HEK293T (cell line): ENCODE measurements around the gene SLFN11.

Source experiments
- CTCF ChIA-PET: fragments of 350-600 bp; formaldehyde crosslinking; extraction: SDS; loops from one replicate; lab custom pipeline; 2021; ENCODE audit warnings: antibody characterized with exemption, inconsistent platforms; lab: Yijun Ruan, JAX
- POLR2A ChIA-PET: fragments of 350-600 bp; formaldehyde crosslinking; extraction: SDS; loops from one replicate; lab custom pipeline; 2020; ENCODE audit warnings: antibody characterized with exemption, inconsistent platforms; lab: Yijun Ruan, JAX
- DNase-seq: peaks from one replicate; pipeline ENCODE4 v3.0.0; 2012; ENCODE audit warnings: mixed read lengths; ENCODE audit errors: extremely low spot score
- ARNT ChIP-seq: fragments of 450-650 bp; IDR thresholded peaks from 2 replicates; pipeline ENCODE4 v1.6.1; 2017; ENCODE audit warnings: mild to moderate bottlenecking
- BHLHE40 ChIP-seq: fragments of 450-650 bp; IDR thresholded peaks from 2 replicates; pipeline ENCODE4 v1.6.1; 2016; ENCODE audit warnings: mild to moderate bottlenecking, moderate library complexity, borderline replicate concordance
- CTBP1 ChIP-seq: fragments of 450-650 bp; IDR thresholded peaks from 2 replicates; pipeline ENCODE4 v1.6.1; 2016; ENCODE audit warnings: borderline replicate concordance
- ELF4 ChIP-seq: fragments of 450-650 bp; IDR thresholded peaks from 2 replicates; pipeline ENCODE4 v1.6.1; 2017; ENCODE audit warnings: antibody characterized with exemption
- FOXA1 ChIP-seq: fragments of 450-650 bp; IDR thresholded peaks from 2 replicates; pipeline ENCODE4 v1.6.1; 2016; ENCODE audit warnings: mild to moderate bottlenecking
- FOXK2 ChIP-seq: fragments of 450-650 bp; IDR thresholded peaks from 2 replicates; pipeline ENCODE4 v1.6.1; 2016; ENCODE audit warnings: mild to moderate bottlenecking
- FOXM1 ChIP-seq: fragments of 450-650 bp; IDR thresholded peaks from 2 replicates; pipeline ENCODE4 v1.6.1; 2017; ENCODE audit warnings: mild to moderate bottlenecking, borderline replicate concordance
- HDGF ChIP-seq: fragments of 450-650 bp; IDR thresholded peaks from 2 replicates; pipeline ENCODE4 v1.6.1; 2017; ENCODE audit warnings: antibody characterized with exemption, borderline replicate concordance
- L3MBTL2 ChIP-seq: fragments of 450-650 bp; conservative IDR thresholded peaks from 2 replicates; pipeline ENCODE4 v1.6.1; 2016; ENCODE audit warnings: mild to moderate bottlenecking
- LEF1 ChIP-seq: fragments of 450-650 bp; IDR thresholded peaks from 2 replicates; pipeline ENCODE4 v1.6.1; 2017; ENCODE audit warnings: mild to moderate bottlenecking, borderline replicate concordance
- NFRKB ChIP-seq: fragments of 450-650 bp; IDR thresholded peaks from 2 replicates; pipeline ENCODE4 v1.6.1; 2016; ENCODE audit warnings: mild to moderate bottlenecking, moderate library complexity
- PKNOX1 ChIP-seq: fragments of 450-650 bp; IDR thresholded peaks from 2 replicates; pipeline ENCODE4 v1.6.1; 2016
- SP1 ChIP-seq: fragments of 450-650 bp; IDR thresholded peaks from 2 replicates; pipeline ENCODE4 v1.6.1; 2017
- SUZ12 ChIP-seq: fragments of 450-650 bp; IDR thresholded peaks from 2 replicates; pipeline ENCODE4 v1.6.1; 2016; ENCODE audit warnings: mild to moderate bottlenecking
- TARDBP ChIP-seq: fragments of 450-650 bp; IDR thresholded peaks from 2 replicates; pipeline ENCODE4 v1.6.1; 2016
- ZNF384 ChIP-seq: fragments of 450-650 bp; IDR thresholded peaks from 2 replicates; pipeline ENCODE4 v1.6.1; 2016

Gene SLFN11

DNA sequence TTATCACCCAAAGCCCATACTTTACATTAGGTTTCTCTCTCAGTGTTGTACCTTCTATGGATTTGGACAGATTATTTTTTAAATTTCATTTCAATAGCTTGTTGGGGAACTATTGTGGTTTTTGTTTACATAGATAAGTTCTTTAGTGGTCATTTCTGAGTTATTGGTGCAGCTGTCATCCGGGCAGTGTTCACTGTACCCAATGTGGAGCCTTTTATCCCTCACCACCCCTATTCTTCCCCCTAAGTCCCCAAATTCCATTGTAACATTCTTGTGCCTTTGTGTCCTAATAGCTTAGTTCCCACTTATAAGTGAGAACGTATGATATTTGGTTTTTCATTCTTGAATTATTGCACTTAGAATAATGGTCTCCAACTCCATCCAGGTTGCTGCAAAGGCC, 57.5 kb downstream of the SLFN11 start:
- CTCF ChIA-PET: no interaction called here
- no peak for DNase-seq
- TF ChIP-seq ZNF384 (no peak), ELF4 (no peak), SUZ12 (no peak), L3MBTL2 (no peak), FOXK2 (no peak), LEF1 (no peak), FOXM1 (no peak), PKNOX1 (no peak), BHLHE40 (no peak), ARNT (no peak), NFRKB (no peak), HDGF (no peak), TARDBP (no peak), CTBP1 (no peak), SP1 (no peak)
- POLR2A ChIA-PET: no interaction called here

DNA sequence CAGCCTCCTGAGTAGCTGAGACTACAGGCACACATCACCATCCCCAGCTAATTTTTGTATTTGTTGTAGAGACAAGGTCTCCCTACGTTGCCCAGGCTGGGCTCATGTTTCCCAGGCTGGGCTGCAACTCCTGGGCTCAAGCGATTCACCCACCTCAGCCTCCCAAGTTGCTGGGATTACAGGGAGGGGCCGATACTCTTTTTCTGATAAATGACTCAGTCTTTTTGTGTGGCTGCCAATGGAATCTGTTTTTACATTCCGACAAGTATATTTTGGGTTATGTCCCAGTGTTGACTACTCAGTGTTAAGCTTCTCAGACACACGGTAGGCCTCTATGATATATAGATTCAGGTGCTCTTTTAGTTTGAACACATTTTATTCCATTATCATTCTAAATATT, 58.1 kb downstream of the SLFN11 start:
- no peak for DNase-seq
- TF ChIP-seq L3MBTL2: no peak
- no peak for TF ChIP-seq PKNOX1
- no peak for TF ChIP-seq ZNF384
- TF ChIP-seq FOXM1: no peak
- no peak for TF ChIP-seq CTBP1
- no peak for TF ChIP-seq NFRKB
- no peak for TF ChIP-seq TARDBP
- TF ChIP-seq ARNT: no peak
- TF ChIP-seq FOXK2: no peak
- no peak for TF ChIP-seq BHLHE40
- no peak for TF ChIP-seq HDGF
- TF ChIP-seq SUZ12: no peak
- TF ChIP-seq ELF4: no peak
- no peak for TF ChIP-seq FOXA1
- TF ChIP-seq SP1: no peak
- no peak for TF ChIP-seq LEF1
- POLR2A ChIA-PET: no interaction called here
- CTCF ChIA-PET: no interaction called here

DNA sequence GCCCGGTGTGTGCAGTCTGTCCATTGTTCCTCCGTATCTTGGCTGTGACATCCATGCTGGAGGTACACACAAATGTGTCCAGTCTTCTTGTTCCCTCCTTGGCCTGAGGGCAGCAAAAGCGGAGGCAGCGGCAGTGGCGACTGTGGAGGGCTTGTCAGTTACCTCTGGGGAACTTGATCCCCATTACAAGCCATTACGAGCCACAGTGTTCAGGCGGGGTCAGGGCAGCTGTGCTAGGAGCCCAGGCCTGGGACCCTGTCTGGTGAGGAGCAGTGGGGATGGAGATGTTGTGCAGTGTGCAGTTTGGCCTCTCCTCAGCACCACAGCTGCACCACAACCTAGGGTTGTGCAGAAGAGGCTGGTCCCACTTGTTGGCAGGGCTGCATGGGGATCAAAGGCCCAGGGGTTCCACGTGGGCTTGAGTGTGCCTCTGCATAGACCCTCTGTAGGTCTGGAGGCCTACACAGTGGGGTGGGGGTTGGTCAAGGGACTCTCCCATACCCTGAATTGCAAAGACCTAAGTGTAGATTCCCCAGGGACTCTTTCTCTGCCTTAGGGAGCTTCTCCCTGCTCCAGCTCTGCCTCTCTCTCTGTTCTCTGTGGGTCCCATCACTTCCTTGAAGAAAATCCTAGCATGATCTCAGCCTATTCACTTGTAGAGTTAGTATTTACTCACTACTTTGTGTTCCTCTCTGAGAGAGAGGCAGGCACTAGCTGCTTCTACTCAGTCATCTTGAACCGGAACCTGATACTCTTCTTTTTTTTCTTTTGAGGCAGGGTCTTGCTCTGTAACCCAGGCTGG, 58.8 kb downstream of the SLFN11 start:
- ChIA-PET CTCF (interaction anchor here (0.5 to 0.6 kb wide), 2 partner anchors 195 to 225 kb away, joined by 3 to 4 read pairs; no protein-coding TSS in a partner anchor), POLR2A (no interaction called here)
- TF ChIP-seq LEF1 (no peak), ZNF384 (no peak), BHLHE40 (no peak), L3MBTL2 (no peak), SUZ12 (no peak), CTBP1 (no peak), ARNT (no peak), HDGF (no peak), FOXK2 (no peak), SP1 (no peak), TARDBP (no peak), FOXM1 (no peak), FOXA1 (no peak), PKNOX1 (no peak), ELF4 (no peak), NFRKB (no peak)
- no peak for DNase-seq

GRCh38 chr17:35313875-35314409, 59.5 kb downstream of the SLFN11 start:
- POLR2A ChIA-PET: no interaction called here
- no peak for DNase-seq
- TF ChIP-seq TARDBP (no peak), ARNT (no peak), FOXM1 (no peak)
- CTCF ChIA-PET: interaction anchor here (0.6 to 2.9 kb wide), 2 partner anchors 196 to 220 kb away, joined by 3 to 15 read pairs; no protein-coding TSS in a partner anchor

- CTCF ChIA-PET: interaction anchor here (0.5 to 2.9 kb wide), 8 partner anchors 21 to 272 kb away, joined by 3 to 15 read pairs (median 4); no protein-coding TSS in a partner anchor
- POLR2A ChIA-PET: no interaction called here
- peak; percentile 33 for DNase-seq
These were observed 60.4 kb downstream of the SLFN11 start for GRCh38 chr17:35312790-35313711.

More at GRCh38 chr17:35312790-35313711, 60.4 kb downstream of the SLFN11 start:
- TF ChIP-seq ELF4 (no peak), FOXM1 (no peak), PKNOX1 (no peak), ZNF384 (no peak), HDGF (no peak), FOXA1 (no peak), TARDBP (no peak), L3MBTL2 (no peak), NFRKB (no peak), SP1 (no peak)
